GM19397 (cell line): ENCODE data around the gene SIPA1L2.
A peak's percentile ranks its signal among the peaks of the same experiment; 100 is the strongest.

Experiments
- ATAC-seq: cut with Tn5 transposase; IDR thresholded peaks from one replicate; pipeline ENCODE4 v1.9.1; 2021; ENCODE audit warnings: mild to moderate bottlenecking, moderate library complexity; ENCODE audit not compliant: unreplicated experiment

SIPA1L2 gene

GRCh38 chr1:232590744-232591082, 39.2 kb downstream of the SIPA1L2 start:
- peak; percentile 65 for ATAC-seq

GRCh38 chr1:232589812-232590743, 39.9 kb downstream of the SIPA1L2 start:
- ATAC-seq = peak; percentile 14

GRCh38 chr1:232589111-232589811, 40.7 kb downstream of the SIPA1L2 start:
- ATAC-seq = no peak

- no peak for ATAC-seq
Observed at GRCh38 chr1:232587141-232588008, 42.6 kb downstream of the SIPA1L2 start.

- no peak for ATAC-seq
Observed at GRCh38 chr1:232586679-232587078, 43.3 kb downstream of the SIPA1L2 start.

- no peak for ATAC-seq
Observed at GRCh38 chr1:232585486-232585885, 44.4 kb downstream of the SIPA1L2 start.

- no peak for ATAC-seq
Observed at GRCh38 chr1:232581932-232582331, 48.0 kb downstream of the SIPA1L2 start.
